GM18519 (cell line): Measurements from ENCODE around the gene FGB.
"Not testable (repeated sequence)": the region's sequence is repeated elsewhere in the genome, so short reads cannot be mapped to it uniquely, and the experiment has no call there.

Source experiments
- ATAC-seq: cut with Tn5 transposase; IDR thresholded peaks from one replicate; pipeline ENCODE4 v1.9.1; 2021; ENCODE audit warnings: mild to moderate bottlenecking, moderate library complexity; ENCODE audit not compliant: unreplicated experiment, low FRiP score

FGB gene

GRCh38 chr4:154593868-154594267 is 31.1 kb downstream of the FGB start:
- no peak for ATAC-seq

- ATAC-seq = not testable (repeated sequence)
Measured at GRCh38 chr4:154594343-154594742, 31.5 kb downstream of the FGB start.

- ATAC-seq = no peak
Measured at GRCh38 chr4:154595807-154596206, 33.0 kb downstream of the FGB start.

GRCh38 chr4:154597281-154597680 is 34.5 kb downstream of the FGB start:
- ATAC-seq = not testable (repeated sequence)

GRCh38 chr4:154597798-154598774 is 35.3 kb downstream of the FGB start:
- ATAC-seq = no peak

GRCh38 chr4:154602404-154603020 is 39.7 kb downstream of the FGB start:
- no peak for ATAC-seq

GRCh38 chr4:154603033-154603943 is 40.5 kb downstream of the FGB start:
- ATAC-seq = no peak

- no peak for ATAC-seq
Measured at GRCh38 chr4:154604696-154605200, 41.9 kb downstream of the FGB start.

GRCh38 chr4:154606728-154607723 is 44.2 kb downstream of the FGB start:
- no peak for ATAC-seq

- no peak for ATAC-seq
Measured at GRCh38 chr4:154608361-154609252, 45.8 kb downstream of the FGB start.

- no peak for ATAC-seq
Measured at GRCh38 chr4:154609532-154609931, 46.7 kb downstream of the FGB start.

GRCh38 chr4:154610582-154610981 is 47.8 kb downstream of the FGB start:
- no peak for ATAC-seq

- ATAC-seq = no peak
Measured at GRCh38 chr4:154611833-154612232, 49.0 kb downstream of the FGB start.

GRCh38 chr4:154612472-154613414 is 49.9 kb downstream of the FGB start, which contains the start of gene FGG:
Gene FGG, minus strand, starts transcription at chr4:154612656. Its CDS starts 47 bp downstream, at chr4:154612609.
- no peak for ATAC-seq

GRCh38 chr4:154614306-154614705 is 51.5 kb downstream of the FGB start:
- ATAC-seq = no peak

GRCh38 chr4:154615211-154615610 is 52.4 kb downstream of the FGB start:
- no peak for ATAC-seq

- no peak for ATAC-seq
Measured at GRCh38 chr4:154616287-154616686, 53.5 kb downstream of the FGB start.
